Epithelial cell of esophagus (primary cell): ENCODE results near the gene RORB.
A peak's percentile ranks its signal among the peaks of the same experiment; 100 is the strongest.

Source experiments
- DNase-seq: peaks from one replicate; pipeline ENCODE4 v3.0.0; 2010; ENCODE audit warnings: low read depth
- H3K4me3 ChIP-seq: 2 replicates; pipeline ENCODE4 v1.5.1; 2011; ENCODE audit warnings: mild to moderate bottlenecking, low read length, control low read depth
- CTCF ChIP-seq: IDR thresholded peaks from 2 replicates; pipeline ENCODE4 v1.5.1; 2011; ENCODE audit warnings: low read depth, mild to moderate bottlenecking, low read length, control low read depth, inconsistent platforms; ENCODE audit not compliant: insufficient read depth; ENCODE audit errors: missing control alignments

The RORB gene

GRCh38 chr9:74573640-74574191, 76.6 kb downstream of the RORB start:
- H3K4me3 ChIP-seq, result no peak overlapping the region
- TF ChIP-seq CTCF, result no peak
- DNase-seq, result no peak

- no peak for DNase-seq
- TF ChIP-seq CTCF, result no peak
Observed at GRCh38 chr9:74576176-74576575, 79.0 kb downstream of the RORB start.

GRCh38 chr9:74577956-74578355, 80.8 kb downstream of the RORB start:
- TF ChIP-seq CTCF, result peak; percentile 47
- peak; percentile 17 for DNase-seq

More at GRCh38 chr9:74576176-74576575, 79.0 kb downstream of the RORB start:
- H3K4me3 ChIP-seq, result no peak overlapping the region

GRCh38 chr9:74589576-74589975, 92.4 kb downstream of the RORB start:
- no peak for DNase-seq
- H3K4me3 ChIP-seq, result no peak overlapping the region
- TF ChIP-seq CTCF, result no peak

More at GRCh38 chr9:74577956-74578355, 80.8 kb downstream of the RORB start:
- no peak overlapping the region for H3K4me3 ChIP-seq

GRCh38 chr9:74595286-74595685, 98.2 kb downstream of the RORB start:
- no peak for TF ChIP-seq CTCF
- no peak overlapping the region for H3K4me3 ChIP-seq
- no peak for DNase-seq

- no peak overlapping the region for H3K4me3 ChIP-seq
- DNase-seq, result no peak
- TF ChIP-seq CTCF, result no peak
Observed at GRCh38 chr9:74598874-74599273, 101.7 kb downstream of the RORB start.
